Esophagus squamous epithelium (tissue), 5 donors: ENCODE results near the gene CTSD. TPM values are rescaled to one million over a fixed set of nuclear protein-coding genes. Genes with fewer than 3 reads are reported as not detected.

Source experiments
- DNase-seq: peaks from one replicate; lab custom pipeline; 2025; lab: John Stamatoyannopoulos, UW
- H3K27ac ChIP-seq, 4 donors: fragments of 200-600 bp; sonication (generic); one replicate each; pipeline ENCODE4 v1.5.1; 2016 to 2019; ENCODE audit warnings: mild to moderate bottlenecking in 1 of 4
- H3K27me3 ChIP-seq, 4 donors: fragments of 200-600 bp; sonication (generic); 1 replicate in 3 of 4; 2 replicates in 1 of 4; pipeline versions ENCODE4 v1.5.1 to v1.6.0; 2017 to 2021; ENCODE audit warnings: antibody characterized with exemption in 1 of 4
- H3K36me3 ChIP-seq, 3 donors: fragments of 200-600 bp; sonication (generic); one replicate each; pipeline ENCODE4 v1.5.1; 2016 to 2019
- H3K4me1 ChIP-seq, 3 donors: fragments of 200-600 bp; sonication (generic); one replicate each; pipeline ENCODE4 v1.5.1; 2017 to 2019
- H3K4me3 ChIP-seq, 4 donors: fragments of 200-600 bp; sonication (generic); 1 replicate in 3 of 4; 2 replicates in 1 of 4; pipeline ENCODE4 v1.5.1; 2016 to 2019; ENCODE audit warnings: mild to moderate bottlenecking in 2 of 4, moderate library complexity in 1 of 4
- H3K9me3 ChIP-seq, 3 donors: fragments of 200-600 bp; sonication (generic); one replicate each; pipeline ENCODE4 v1.5.1; 2016 to 2019
- CTCF ChIP-seq, 6 experiments: fragments of 450-650 bp in 4 of 6; fragments of 200-600 bp in 2 of 6; sonication (generic) in 2 of 6; IDR thresholded peaks; one replicate each; pipeline ENCODE4 v1.5.1; 2016 to 2019; ENCODE audit warnings: antibody characterized with exemption in 6 of 6, mild to moderate bottlenecking in 4 of 6, moderate library complexity in 4 of 6
- POLR2A ChIP-seq, 4 donors: fragments of 450-650 bp; IDR thresholded peaks; one replicate each; pipeline ENCODE4 v1.6.1; 2017; ENCODE audit warnings: antibody characterized with exemption in 4 of 4, mild to moderate bottlenecking in 4 of 4, moderate library complexity in 3 of 4
- WGBS, 2 donors: methylation state at CpG; one replicate each; pipeline ENCODE4 v1.1.5; 2018; 5-methylcytosine and 5-hydroxymethylcytosine counted together
- intact Hi-C: fragments of 100-400 bp; cut with DNase I; formaldehyde crosslinking; loops from one replicate; pipeline ENCODE4 v1.15.0; 2022
- total RNA-seq, 4 donors: library from RNA; depleted of rRNA; stranded (reverse); fragments of >200 nt; gene quantifications; one replicate each; pipeline ENCODE4 v1.1.0, GENCODE V29; 2016
- donor health status: DM: yes; HTN: yes; CAD: no.

CTSD gene
- total RNA-seq, 4 donors from 2014 or later: 369 to 649 (median 567) TPM

- WGBS, 2 donors: 43 to 56% methylated on average over 9 of the region's 9 CpGs
- no peak for DNase-seq
- Histone ChIP-seq H3K36me3 (no peaks in the 10 kb centered on the region), H3K4me1 (peaks cover 0 to 10% (median 0%) of the 10 kb centered on the region in 3 donors), H3K9me3 (no peaks in the 10 kb centered on the region), H3K27me3 (peaks cover 0 to 92% (median 2%) of the 10 kb centered on the region in 4 donors), H3K27ac (no peak overlapping the region), H3K4me3 (no peak overlapping the region)
- intact Hi-C loops: no loop called here
- TF ChIP-seq CTCF (IDR thresholded peaks at IDR 0.05) (no peak), POLR2A (IDR thresholded peaks at IDR 0.05) (no peak)
These were observed 34.1 kb downstream of the CTSD start for GRCh38 chr11:1729692-1730011.

GRCh38 chr11:1728931-1729691, 34.6 kb downstream of the CTSD start:
- no peaks in the 10 kb centered on the region for H3K9me3 ChIP-seq
- H3K4me3 ChIP-seq: no peak overlapping the region
- no peak for DNase-seq
- 76 to 80% methylated on average over 21 to 25 of the region's 25 CpGs for WGBS, 2 donors
- no peak overlapping the region for H3K27ac ChIP-seq
- TF ChIP-seq CTCF (IDR thresholded peaks at IDR 0.05) (no peak), POLR2A (IDR thresholded peaks at IDR 0.05) (no peak)
- H3K4me1 ChIP-seq: peaks cover 0 to 10% (median 0%) of the 10 kb centered on the region in 3 donors
- intact Hi-C loops: no loop called here
- H3K27me3 ChIP-seq: peaks cover 0 to 89% (median 2%) of the 10 kb centered on the region in 4 donors
- H3K36me3 ChIP-seq: no peaks in the 10 kb centered on the region

- Histone ChIP-seq H3K36me3 (no peaks in the 10 kb centered on the region), H3K4me1 (peaks cover 0 to 10% (median 0%) of the 10 kb centered on the region in 3 donors), H3K9me3 (no peaks in the 10 kb centered on the region), H3K27ac (no peak overlapping the region), H3K4me3 (no peak overlapping the region), H3K27me3 (peaks cover 0 to 89% (median 0%) of the 10 kb centered on the region in 4 donors)
- DNase-seq: no peak
- WGBS, 2 donors: 50 to 59% methylated on average over 4 of the region's 4 CpGs
- intact Hi-C loops: no loop called here
- no peak for TF ChIP-seq POLR2A (IDR thresholded peaks at IDR 0.05)
- no peak for TF ChIP-seq CTCF (IDR thresholded peaks at IDR 0.05)
These were observed 35.4 kb downstream of the CTSD start for GRCh38 chr11:1728301-1728700.

GRCh38 chr11:1727861-1728260, 35.9 kb downstream of the CTSD start:
- H3K9me3 ChIP-seq: no peaks in the 10 kb centered on the region
- H3K27ac ChIP-seq: no peak overlapping the region
- WGBS, 2 donors: 76 to 77% methylated on average over 8 to 9 of the region's 9 CpGs
- DNase-seq: no peak
- peaks cover 0 to 88% (median under 1%) of the 10 kb centered on the region in 4 donors for H3K27me3 ChIP-seq
- intact Hi-C loops: no loop called here
- no peaks in the 10 kb centered on the region for H3K36me3 ChIP-seq
- H3K4me3 ChIP-seq: no peak overlapping the region
- H3K4me1 ChIP-seq: peaks cover 0 to 9% (median 0%) of the 10 kb centered on the region in 3 donors
- TF ChIP-seq POLR2A (IDR thresholded peaks at IDR 0.05) (no peak), CTCF (IDR thresholded peaks at IDR 0.05) (no peak)

- intact Hi-C loops: no loop called here
- H3K9me3 ChIP-seq: no peaks in the 10 kb centered on the region
- H3K27ac ChIP-seq: no peak overlapping the region
- no peak for DNase-seq
- 65 to 67% methylated on average over 11 of the region's 11 CpGs for WGBS, 2 donors
- peaks cover 0 to 3% (median 0%) of the 10 kb centered on the region in 3 donors for H3K4me1 ChIP-seq
- no peak overlapping the region for H3K4me3 ChIP-seq
- no peak for TF ChIP-seq POLR2A (IDR thresholded peaks at IDR 0.05)
- TF ChIP-seq CTCF (IDR thresholded peaks at IDR 0.05): no peak
- H3K27me3 ChIP-seq: peaks cover 0 to 83% (median 2%) of the 10 kb centered on the region in 4 donors
- no peaks in the 10 kb centered on the region for H3K36me3 ChIP-seq
These were observed 36.5 kb downstream of the CTSD start for GRCh38 chr11:1727096-1727690.
